ENCODE data around the gene HDAC3. TPM values are rescaled to one million over a fixed set of nuclear protein-coding genes. Genes with fewer than 3 reads are reported as not detected.
A peak's percentile ranks its signal among the peaks of the same experiment; 100 is the strongest.

Gene HDAC3
- total RNA-seq, 2 experiments from 2014 or later = 94.8 to 98.3 TPM

GRCh38 chr5:141649056-141649688 lies 12.5 kb upstream of the HDAC3 start:
- intact Hi-C loops (cut with micrococcal nuclease) = no loop called here
- Mint-ChIP-seq H3K4me3 (no peak overlapping the region), H3K27me3 (no peaks in the 10 kb centered on the region), H3K9me3 (no peaks in the 10 kb centered on the region), H3K36me3 (ENCODE audit: low read depth) (peaks cover 2% of the 10 kb centered on the region), H3K27ac (peak overlapping the region; percentile 31), H3K4me1 (ENCODE audit: low read depth) (peaks cover 32% of the 10 kb centered on the region)
- POLR2A ChIA-PET = interaction anchor here (0.9 to 3.8 kb wide), 4 partner anchors 9 to 51 kb away, joined by 3 to 27 read pairs (median 6); partner anchors contain the start of genes HDAC3 and RELL2
- ATAC-seq (no peak), DNase-seq (no peak)
- TF ChIP-seq, protein P1, sequence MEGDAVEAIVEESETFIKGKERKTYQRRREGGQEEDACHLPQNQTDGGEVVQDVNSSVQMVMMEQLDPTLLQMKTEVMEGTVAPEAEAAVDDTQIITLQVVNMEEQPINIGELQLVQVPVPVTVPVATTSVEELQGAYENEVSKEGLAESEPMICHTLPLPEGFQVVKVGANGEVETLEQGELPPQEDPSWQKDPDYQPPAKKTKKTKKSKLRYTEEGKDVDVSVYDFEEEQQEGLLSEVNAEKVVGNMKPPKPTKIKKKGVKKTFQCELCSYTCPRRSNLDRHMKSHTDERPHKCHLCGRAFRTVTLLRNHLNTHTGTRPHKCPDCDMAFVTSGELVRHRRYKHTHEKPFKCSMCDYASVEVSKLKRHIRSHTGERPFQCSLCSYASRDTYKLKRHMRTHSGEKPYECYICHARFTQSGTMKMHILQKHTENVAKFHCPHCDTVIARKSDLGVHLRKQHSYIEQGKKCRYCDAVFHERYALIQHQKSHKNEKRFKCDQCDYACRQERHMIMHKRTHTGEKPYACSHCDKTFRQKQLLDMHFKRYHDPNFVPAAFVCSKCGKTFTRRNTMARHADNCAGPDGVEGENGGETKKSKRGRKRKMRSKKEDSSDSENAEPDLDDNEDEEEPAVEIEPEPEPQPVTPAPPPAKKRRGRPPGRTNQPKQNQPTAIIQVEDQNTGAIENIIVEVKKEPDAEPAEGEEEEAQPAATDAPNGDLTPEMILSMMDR (IDR thresholded peaks at IDR 0.05) = no peak
- CTCF ChIA-PET = interaction anchor here (0.8 to 1.3 kb wide), 3 partner anchors 8 to 57 kb away, joined by 3 to 4 read pairs (median 3); no protein-coding TSS in a partner anchor

- H3K9me3 Mint-ChIP-seq = no peaks in the 10 kb centered on the region
These were observed 11.2 kb upstream of the HDAC3 start for GRCh38 chr5:141647851-141648250.

GRCh38 chr5:141647242-141647641 lies 10.6 kb upstream of the HDAC3 start:
- Mint-ChIP-seq H3K27me3 (no peaks in the 10 kb centered on the region), H3K4me3 (no peak overlapping the region), H3K36me3 (ENCODE audit: low read depth) (peaks cover 2% of the 10 kb centered on the region), H3K4me1 (ENCODE audit: low read depth) (peaks cover 27% of the 10 kb centered on the region), H3K27ac (peak overlapping the region; percentile 26), H3K9me3 (no peaks in the 10 kb centered on the region)
- CTCF ChIA-PET = interaction anchor here (0.7 to 1.7 kb wide), 4 partner anchors 28 to 80 kb away, joined by 3 to 6 read pairs (median 4); partner anchors contain the start of gene DIAPH1
- POLR2A ChIA-PET = interaction anchor here (1.3 to 3.8 kb wide), 3 partner anchors 10 to 21 kb away, joined by 3 to 27 read pairs (median 4); partner anchors contain the start of genes HDAC3 and RELL2
- ATAC-seq (no peak), DNase-seq (no peak)
- intact Hi-C loops (cut with micrococcal nuclease) = no loop called here
- TF ChIP-seq, protein P1 (IDR thresholded peaks at IDR 0.05) = no peak

More at GRCh38 chr5:141647851-141648250, 11.2 kb upstream of the HDAC3 start:
- intact Hi-C loops (cut with micrococcal nuclease) = no loop called here
- Mint-ChIP-seq H3K27ac (no peak overlapping the region), H3K4me3 (no peak overlapping the region), H3K4me1 (ENCODE audit: low read depth) (peaks cover 31% of the 10 kb centered on the region), H3K36me3 (ENCODE audit: low read depth) (peaks cover 2% of the 10 kb centered on the region), H3K27me3 (no peaks in the 10 kb centered on the region)
- CTCF ChIA-PET = interaction anchor here (1.3 kb wide), 1 partner anchor 56 kb away, joined by 3 read pairs; no protein-coding TSS in a partner anchor
- POLR2A ChIA-PET = interaction anchor here (3.8 kb wide), 1 partner anchor 11 kb away, joined by 27 read pairs; the partner anchor contains the start of genes HDAC3 and RELL2
- TF ChIP-seq, protein P1 (IDR thresholded peaks at IDR 0.05) = no peak
- ATAC-seq (no peak), DNase-seq (no peak)

- ChIA-PET CTCF (interaction anchor here (1.2 to 1.7 kb wide), 3 partner anchors 19 to 79 kb away, joined by 4 to 6 read pairs (median 5); no protein-coding TSS in a partner anchor), POLR2A (interaction anchor here (0.8 to 3.8 kb wide), 4 partner anchors 9 to 20 kb away, joined by 3 to 27 read pairs (median 4); partner anchors contain the start of genes HDAC3 and RELL2)
- no peak overlapping the region for H3K27ac Mint-ChIP-seq
- intact Hi-C loops (cut with micrococcal nuclease) = no loop called here
- no peaks in the 10 kb centered on the region for H3K27me3 Mint-ChIP-seq
- TF ChIP-seq, protein P1 (IDR thresholded peaks at IDR 0.05) = no peak
- no peak for DNase-seq
- no peak for ATAC-seq
- H3K9me3 Mint-ChIP-seq = no peaks in the 10 kb centered on the region
- no peak overlapping the region for H3K4me3 Mint-ChIP-seq
- peaks cover 30% of the 10 kb centered on the region for H3K4me1 Mint-ChIP-seq (ENCODE audit: low read depth)
- H3K36me3 Mint-ChIP-seq (ENCODE audit: low read depth) = peaks cover 10% of the 10 kb centered on the region
These were observed 9.4 kb upstream of the HDAC3 start for GRCh38 chr5:141646026-141646425.

Data from activated CD8-positive, alpha-beta T cell treated with anti-CD3 and anti-CD28 coated beads for 36 hours (primary cell).